Iris pigment epithelial cell (primary cell): ENCODE data around the gene ROCK2.

Experiments
- DNase-seq: peaks from one replicate; pipeline ENCODE4 v3.0.0-alpha.2; 2011; ENCODE audit warnings: low read depth

ROCK2 gene

GRCh38 chr2:11344342-11344955, at the start of gene ROCK2:
Gene ROCK2 (minus strand): TSS chr2:11344636. CDS start chr2:11344136, 500 bp downstream.
- peak; percentile 77 for DNase-seq

- peak; percentile 39 for DNase-seq
Measured at GRCh38 chr2:11393711-11394236, 49.3 kb upstream of the ROCK2 start.

- DNase-seq, result no peak
Measured at GRCh38 chr2:11391942-11392266, 47.5 kb upstream of the ROCK2 start.

- no peak for DNase-seq
Measured at GRCh38 chr2:11390399-11390658, 45.9 kb upstream of the ROCK2 start.

GRCh38 chr2:11389551-11390398, 45.3 kb upstream of the ROCK2 start:
- peak; percentile 87 for DNase-seq

GRCh38 chr2:11389052-11389420, 44.6 kb upstream of the ROCK2 start:
- DNase-seq, result no peak

GRCh38 chr2:11388262-11389051, 44.0 kb upstream of the ROCK2 start:
- DNase-seq, result no peak

GRCh38 chr2:11387843-11388242, 43.4 kb upstream of the ROCK2 start:
- no peak for DNase-seq

- DNase-seq, result no peak
Measured at GRCh38 chr2:11387100-11387390, 42.6 kb upstream of the ROCK2 start.

GRCh38 chr2:11385847-11386246, 41.4 kb upstream of the ROCK2 start:
- DNase-seq, result no peak

- no peak for DNase-seq
Measured at GRCh38 chr2:11385216-11385615, 40.8 kb upstream of the ROCK2 start.

- DNase-seq, result peak; percentile 34
Measured at GRCh38 chr2:11379558-11379957, 35.1 kb upstream of the ROCK2 start.

- no peak for DNase-seq
Measured at GRCh38 chr2:11377928-11378545, 33.6 kb upstream of the ROCK2 start.

- DNase-seq, result no peak
Measured at GRCh38 chr2:11376071-11376470, 31.6 kb upstream of the ROCK2 start.

GRCh38 chr2:11375689-11376027, 31.2 kb upstream of the ROCK2 start:
- DNase-seq, result no peak

- DNase-seq, result no peak
Measured at GRCh38 chr2:11375025-11375688, 30.7 kb upstream of the ROCK2 start.

GRCh38 chr2:11373096-11373495, 28.7 kb upstream of the ROCK2 start:
- DNase-seq, result no peak

GRCh38 chr2:11371092-11371937, 26.9 kb upstream of the ROCK2 start:
- DNase-seq, result no peak

GRCh38 chr2:11370377-11371091, 26.1 kb upstream of the ROCK2 start:
- DNase-seq, result peak; percentile 41

GRCh38 chr2:11368059-11368572, 23.7 kb upstream of the ROCK2 start:
- no peak for DNase-seq
